CD14-positive monocyte (primary cell): ENCODE results near the gene NSG2. TPM values are rescaled to one million over a fixed set of nuclear protein-coding genes. Genes with fewer than 3 reads are reported as not detected.

Source experiments
- DNase-seq, 3 donors: peaks; one replicate each; pipeline ENCODE4 v3.0.0-alpha.2; 2011 to 2022
- H2AFZ ChIP-seq: 2 replicates; pipeline ENCODE4 v1.6.0; 2012; ENCODE audit warnings: mild to moderate bottlenecking, low read depth, low read length, inconsistent platforms; ENCODE audit not compliant: insufficient read depth, poor library complexity, severe bottlenecking
- H3K27ac ChIP-seq, 2 donors: 1 replicate in 1 of 2; 2 replicates in 1 of 2; pipeline ENCODE4 v1.5.1; 2012 to 2013; ENCODE audit warnings: low read length in 2 of 2, control low read depth in 1 of 2, inconsistent platforms in 1 of 2, low read depth in 1 of 2, mild to moderate bottlenecking in 1 of 2
- H3K27me3 ChIP-seq, 2 donors: one replicate each; pipeline versions ENCODE4 v1.6.0 to v1.6.1; 2011 to 2013; ENCODE audit warnings: low read length in 2 of 2; ENCODE audit not compliant: control insufficient read depth in 2 of 2, insufficient read depth in 2 of 2
- H3K36me3 ChIP-seq, 2 donors: replicated peaks in 1 of 2; 1 replicate in 1 of 2; 2 replicates in 1 of 2; pipeline versions ENCODE4 v1.5.1 to v1.6.1; 2012 to 2013; ENCODE audit warnings: low read length in 2 of 2, control low read depth in 1 of 2, inconsistent platforms in 1 of 2, mild to moderate bottlenecking in 1 of 2; ENCODE audit not compliant: insufficient read depth in 2 of 2, control insufficient read depth in 1 of 2
- H3K4me1 ChIP-seq, 2 donors: 1 replicate in 1 of 2; 2 replicates in 1 of 2; pipeline versions ENCODE4 v1.5.1 to v1.6.1; 2012 to 2013; ENCODE audit warnings: low read length in 2 of 2, control low read depth in 1 of 2, inconsistent platforms in 1 of 2, mild to moderate bottlenecking in 1 of 2, moderate library complexity in 1 of 2; ENCODE audit not compliant: insufficient read depth in 2 of 2, control insufficient read depth in 1 of 2
- H3K4me2 ChIP-seq: replicated peaks from 2 replicates; pipeline ENCODE3; 2012; ENCODE audit warnings: low read length, moderate library complexity, mild to moderate bottlenecking; ENCODE audit not compliant: poor library complexity, severe bottlenecking; ENCODE audit errors: extremely low read depth
- H3K4me3 ChIP-seq, 3 experiments: fragments of 200-600 bp in 1 of 3; sonication (generic) in 1 of 3; replicated peaks in 1 of 3; 1 replicate in 2 of 3; 2 replicates in 1 of 3; pipeline ENCODE4 v1.5.1; 2011 to 2013; ENCODE audit warnings: low read length in 3 of 3, mild to moderate bottlenecking in 3 of 3, control low read depth in 2 of 3, low read depth in 2 of 3, inconsistent platforms in 1 of 3, moderate library complexity in 1 of 3
- H3K79me2 ChIP-seq: 2 replicates; pipeline ENCODE4 v1.6.0; 2012; ENCODE audit warnings: mild to moderate bottlenecking, control low read depth, inconsistent platforms, low read length, moderate library complexity; ENCODE audit not compliant: insufficient read depth
- H3K9ac ChIP-seq: 2 replicates; pipeline ENCODE4 v1.6.0; 2017; ENCODE audit warnings: low read length, mild to moderate bottlenecking; ENCODE audit not compliant: insufficient read depth, poor library complexity, severe bottlenecking
- H3K9me3 ChIP-seq, 2 donors: replicated peaks in 1 of 2; 1 replicate in 1 of 2; 2 replicates in 1 of 2; pipeline versions ENCODE4 v1.5.1 to v1.6.1; 2012 to 2013; ENCODE audit warnings: low read length in 2 of 2, control low read depth in 1 of 2; ENCODE audit not compliant: control insufficient read depth in 1 of 2, insufficient read depth in 1 of 2
- H4K20me1 ChIP-seq: 2 replicates; pipeline ENCODE4 v1.6.0; 2012; ENCODE audit warnings: mild to moderate bottlenecking, low read length, control low read depth, moderate library complexity; ENCODE audit not compliant: insufficient read depth
- H3K27ac Mint-ChIP-seq, 7 donors: one replicate each; pipeline ENCODE4 v1.8.0; 2020; ENCODE audit warnings: mild to moderate bottlenecking in 7 of 7, mixed read lengths in 7 of 7, moderate library complexity in 6 of 7, inconsistent platforms in 2 of 7
- H3K27me3 Mint-ChIP-seq, 3 donors: one replicate each; pipeline ENCODE4 v1.8.0; 2021 to 2022; ENCODE audit warnings: low read depth in 3 of 3, mild to moderate bottlenecking in 3 of 3, mixed read lengths in 3 of 3, moderate library complexity in 3 of 3, inconsistent platforms in 1 of 3
- H3K36me3 Mint-ChIP-seq, 2 donors: one replicate each; pipeline ENCODE4 v1.8.0; 2020; ENCODE audit warnings: mixed read lengths in 2 of 2, inconsistent platforms in 1 of 2, mild to moderate bottlenecking in 1 of 2
- H3K4me1 Mint-ChIP-seq: one replicate; pipeline ENCODE4 v1.8.0; 2020; ENCODE audit warnings: mild to moderate bottlenecking, mixed read lengths
- H3K4me3 Mint-ChIP-seq, 2 donors: one replicate each; pipeline ENCODE4 v1.8.0; 2020; ENCODE audit warnings: mild to moderate bottlenecking in 2 of 2, mixed read lengths in 2 of 2, moderate library complexity in 1 of 2
- H3K9me3 Mint-ChIP-seq, 7 donors: one replicate each; pipeline ENCODE4 v1.8.0; 2020 to 2022; ENCODE audit warnings: mixed read lengths in 7 of 7, mild to moderate bottlenecking in 6 of 7, moderate library complexity in 6 of 7, inconsistent platforms in 2 of 7
- CTCF ChIP-seq: fragments of 200-600 bp; IDR thresholded peaks from one replicate; pipeline ENCODE4 v1.8.0; 2022; ENCODE audit warnings: antibody characterized with exemption, mild to moderate bottlenecking
- WGBS: methylation state at CpG from one replicate; pipeline ENCODE4 v1.1.5; 2013; ENCODE audit warnings: missing lambda C conversion rate; ENCODE audit not compliant: insufficient coverage; 5-methylcytosine and 5-hydroxymethylcytosine counted together
- intact Hi-C, 2 donors: fragments of 100-400 bp; cut with micrococcal nuclease; formaldehyde crosslinking; loops; one replicate each; pipeline versions ENCODE4 v1.15.0 to v1.15.1; 2023
- polyA plus RNA-seq, 3 donors: library from polyadenylated mRNA; depleted of rRNA in 1 of 3; unstranded in 2 of 3; stranded (reverse) in 1 of 3; fragments of 300-500 nt in 2 of 3; fragments of >200 nt in 1 of 3; fragmentation: Illumina TruSeq in 2 of 3; gene quantifications; 1 replicate in 2 of 3; 2 replicates in 1 of 3; pipeline ENCODE4 v1.2.3, GENCODE V29; 2012 to 2021

Gene NSG2
- polyA plus RNA-seq, 3 donors, result not detected

- Histone ChIP-seq H3K36me3 (no peaks in the 10 kb centered on the region), H3K4me3 (no peak overlapping the region), H3K27me3 (peaks cover 3 to 16% of the 10 kb centered on the region in 2 donors), H3K4me2 (no peak overlapping the region), H3K79me2 (no peaks in the 10 kb centered on the region), H2AFZ (no peak overlapping the region), H3K9me3 (no peaks in the 10 kb centered on the region), H4K20me1 (no peaks in the 10 kb centered on the region), H3K9ac (no peak overlapping the region), H3K27ac (no peak overlapping the region), H3K4me1 (no peaks in the 10 kb centered on the region)
- Mint-ChIP-seq H3K36me3 (no peaks in the 10 kb centered on the region), H3K4me3 (no peak overlapping the region), H3K9me3 (peaks cover 0 to 6% (median 0%) of the 10 kb centered on the region in 7 donors), H3K27me3 (peaks cover 8 to 20% (median 13%) of the 10 kb centered on the region in 3 donors), H3K27ac (no peak overlapping the region), H3K4me1 (no peaks in the 10 kb centered on the region)
- intact Hi-C loops, result no loop called here
- WGBS, result 100% methylated on average over 1 of the region's 1 CpG
- no peak for DNase-seq
- no peak for TF ChIP-seq CTCF
Measured at GRCh38 chr5:174010365-174010764, 35.1 kb upstream of the NSG2 start.

GRCh38 chr5:174011441-174011840 is 34.1 kb upstream of the NSG2 start:
- Mint-ChIP-seq H3K27ac (no peak overlapping the region), H3K4me3 (no peak overlapping the region), H3K4me1 (no peaks in the 10 kb centered on the region), H3K36me3 (no peaks in the 10 kb centered on the region), H3K27me3 (peaks cover 8 to 14% (median 9%) of the 10 kb centered on the region in 3 donors), H3K9me3 (peaks cover 0 to 6% (median 0%) of the 10 kb centered on the region in 7 donors)
- no peak overlapping the region for H3K27ac ChIP-seq
- no peak for TF ChIP-seq CTCF
- no peaks in the 10 kb centered on the region for H3K4me1 ChIP-seq
- no peak overlapping the region for H2AFZ ChIP-seq
- H3K27me3 ChIP-seq, result peaks cover 2 to 9% of the 10 kb centered on the region in 2 donors
- intact Hi-C loops, result no loop called here
- no peak overlapping the region for H3K9ac ChIP-seq
- H3K36me3 ChIP-seq, result no peaks in the 10 kb centered on the region
- H3K4me3 ChIP-seq, result no peak overlapping the region
- no peak for DNase-seq
- H3K9me3 ChIP-seq, result no peaks in the 10 kb centered on the region
- no peaks in the 10 kb centered on the region for H4K20me1 ChIP-seq
- H3K79me2 ChIP-seq, result no peaks in the 10 kb centered on the region
- H3K4me2 ChIP-seq, result no peak overlapping the region
- WGBS, result no CpG with 5 or more reads among the region's 3 CpGs
